NOMO-1 (cell line): ENCODE measurements around the gene KRT82.

Experiments
- DNase-seq, 2 experiments: peaks; one replicate each; lab custom pipeline; 2025; ENCODE audit not compliant: unreplicated experiment in 2 of 2; lab: John Stamatoyannopoulos, UW

Gene KRT82

GRCh38 chr12:52363111-52363679 lies 42.9 kb downstream of the KRT82 start:
- no peak for DNase-seq

DNA sequence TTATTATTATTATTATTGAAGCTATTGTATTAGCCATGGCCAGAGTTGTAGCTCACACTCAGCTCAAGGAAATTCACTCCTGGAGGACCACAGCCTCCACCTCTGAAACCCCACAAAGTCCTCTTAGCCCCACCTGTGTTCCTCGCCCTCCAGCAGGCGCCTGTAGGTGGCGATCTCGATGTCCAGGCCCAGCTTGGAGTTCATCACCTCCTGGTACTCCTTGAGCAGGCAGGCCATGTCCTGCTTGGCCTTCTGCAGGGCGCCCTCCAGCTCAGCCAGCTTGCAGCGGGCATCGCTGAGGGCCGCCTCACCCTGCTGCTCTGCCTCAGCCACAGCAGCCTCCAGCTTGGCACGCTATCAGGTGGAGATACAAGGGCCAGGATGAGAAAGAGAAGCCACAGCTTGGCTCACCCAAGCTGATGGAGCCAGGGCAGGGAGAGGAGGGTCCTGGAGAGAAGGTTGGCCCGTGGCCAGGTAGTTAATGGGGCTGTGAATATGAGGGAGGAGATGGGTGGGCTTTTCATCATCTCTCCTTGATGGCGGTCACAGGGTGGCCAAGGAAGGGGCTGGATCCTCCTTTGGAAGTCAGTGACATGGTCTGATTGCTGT lies 43.9 kb downstream of the KRT82 start:
- no peak for DNase-seq

- DNase-seq = no peak
Measured at GRCh38 chr12:52361553-52361952, 44.6 kb downstream of the KRT82 start.

DNA sequence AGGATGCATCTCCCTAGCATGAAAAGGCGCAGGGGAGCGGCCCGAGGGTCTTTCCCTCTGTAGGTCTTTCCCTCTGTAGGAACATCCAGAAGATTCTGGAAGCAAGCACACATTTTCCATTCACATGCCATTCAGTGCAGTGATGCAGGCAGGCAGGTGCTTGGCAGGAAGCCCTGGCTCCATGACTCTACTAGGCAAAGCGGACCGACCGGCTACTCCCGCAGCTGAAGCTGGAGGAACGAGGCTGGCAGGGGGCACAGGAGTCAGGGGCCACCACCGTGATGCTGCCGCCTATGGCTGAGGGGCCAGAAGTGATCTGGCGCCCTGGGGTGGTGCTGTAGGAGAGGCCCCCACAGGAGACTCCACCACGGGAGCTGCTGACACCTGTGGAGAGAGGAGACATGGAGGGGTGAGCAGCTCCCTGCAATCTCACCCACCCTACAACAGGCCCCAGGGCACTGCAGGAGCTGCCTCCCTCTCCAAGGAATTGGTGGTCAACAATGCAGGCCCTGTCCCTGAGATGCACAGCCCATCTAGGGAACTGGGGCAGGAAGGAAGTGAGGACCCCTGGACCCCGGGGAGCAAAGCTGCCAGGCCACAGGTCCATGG lies 45.4 kb downstream of the KRT82 start:
- DNase-seq = no peak

GRCh38 chr12:52360106-52360662 lies 46.0 kb downstream of the KRT82 start:
- no peak for DNase-seq

DNA sequence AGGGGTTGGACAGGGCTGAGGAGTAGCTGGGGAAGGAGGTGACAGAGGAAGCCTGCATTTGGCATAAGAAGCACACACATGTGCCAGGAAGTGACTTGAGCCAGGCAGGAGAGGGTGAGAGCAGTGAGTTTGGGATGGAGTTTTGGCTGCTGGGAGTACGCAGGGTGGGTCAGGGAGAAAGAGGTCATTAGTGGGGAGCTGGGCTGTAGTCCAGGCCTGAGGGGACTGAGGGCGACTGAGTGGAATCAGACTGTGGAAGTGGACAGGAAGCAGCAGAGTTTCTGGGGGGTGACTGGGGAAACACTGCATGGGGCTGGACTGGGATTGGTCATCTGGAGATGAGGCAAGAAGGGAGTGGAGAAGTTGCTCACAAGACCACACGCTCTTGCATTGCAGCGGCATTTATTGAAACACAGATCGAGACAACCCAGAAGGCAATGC lies 46.5 kb downstream of the KRT82 start:
- DNase-seq = peak in 1 of 2 experiments; percentile 6

DNA sequence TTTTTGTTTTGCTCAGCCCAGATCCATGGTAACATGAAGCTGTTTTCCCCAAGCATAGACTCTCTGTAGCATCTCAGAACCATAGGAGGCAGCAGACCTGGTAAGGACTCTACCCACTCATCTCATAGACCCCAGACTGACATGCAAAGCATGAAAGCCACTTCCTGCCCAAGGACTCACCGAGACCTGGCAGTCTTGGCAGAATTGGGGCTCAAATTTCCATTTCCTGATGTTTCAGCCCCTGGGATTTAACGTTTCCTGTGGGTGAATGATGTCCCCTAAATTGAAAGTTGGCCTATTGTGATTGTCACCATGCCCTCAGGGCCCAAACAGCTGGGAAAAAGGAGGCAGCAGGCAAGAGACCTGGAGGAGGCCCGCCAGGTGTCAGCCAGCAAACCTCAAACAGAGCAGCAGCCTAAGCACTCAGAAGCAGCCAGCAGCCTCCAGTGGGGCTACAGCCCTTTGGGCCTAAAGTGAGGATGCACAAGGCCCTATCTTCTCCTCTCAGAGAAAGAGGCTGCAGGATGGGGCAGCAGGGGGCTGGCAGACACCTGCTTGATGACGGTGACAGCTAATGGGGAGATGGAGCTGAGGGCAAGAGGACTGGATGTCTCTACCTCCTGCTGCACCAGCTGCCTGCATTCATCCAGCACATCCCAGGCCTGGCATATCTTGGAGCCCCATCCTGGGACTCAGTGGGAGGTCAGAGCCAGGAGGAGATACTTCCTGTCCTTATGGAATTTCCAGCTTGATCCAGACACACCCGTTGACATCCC lies 47.4 kb downstream of the KRT82 start:
- no peak for DNase-seq

DNA sequence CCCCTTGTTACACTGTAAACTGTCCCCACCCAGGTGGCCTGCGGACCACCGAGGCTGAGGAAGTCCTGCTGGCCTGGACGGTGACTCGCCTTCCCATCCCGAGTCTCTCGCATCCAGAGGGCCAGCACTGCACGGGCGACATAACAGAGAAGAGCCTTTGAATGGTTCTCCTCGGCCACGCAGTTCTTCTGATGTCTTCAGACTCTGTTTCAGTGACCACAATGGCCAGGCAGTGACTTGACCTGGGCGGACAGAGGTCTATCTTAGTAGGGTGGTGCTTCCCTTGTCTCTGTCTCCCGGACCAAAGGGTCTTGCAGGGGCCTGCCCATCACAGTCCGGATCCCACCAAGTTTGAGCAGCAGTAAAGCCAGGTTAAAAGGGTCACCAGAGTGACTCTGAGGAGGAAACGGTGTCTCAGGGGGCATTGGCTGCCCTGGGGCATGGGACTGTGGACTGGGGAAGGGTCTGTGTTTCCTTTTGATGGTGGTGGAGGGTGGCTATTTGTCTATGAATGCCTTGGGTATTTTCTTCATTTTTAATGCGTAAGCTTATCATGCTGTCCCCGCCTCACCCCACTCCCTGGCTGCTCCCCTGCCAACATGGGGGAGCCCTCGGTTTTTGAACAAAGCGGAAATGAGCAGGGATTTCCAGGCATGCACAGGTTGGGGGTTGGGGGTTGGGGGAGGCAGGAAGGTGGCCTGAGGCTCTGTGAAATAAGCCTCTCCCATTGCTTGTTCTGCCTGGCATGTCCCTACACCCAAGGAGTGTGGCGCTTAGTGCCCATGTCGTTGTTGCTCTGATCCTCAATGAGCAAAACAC lies 49.2 kb downstream of the KRT82 start:
- DNase-seq = no peak

- no peak for DNase-seq
Measured at GRCh38 chr12:52356031-52356761, 49.9 kb downstream of the KRT82 start.

- no peak for DNase-seq
Measured at GRCh38 chr12:52355176-52355575, 51.0 kb downstream of the KRT82 start.

DNA sequence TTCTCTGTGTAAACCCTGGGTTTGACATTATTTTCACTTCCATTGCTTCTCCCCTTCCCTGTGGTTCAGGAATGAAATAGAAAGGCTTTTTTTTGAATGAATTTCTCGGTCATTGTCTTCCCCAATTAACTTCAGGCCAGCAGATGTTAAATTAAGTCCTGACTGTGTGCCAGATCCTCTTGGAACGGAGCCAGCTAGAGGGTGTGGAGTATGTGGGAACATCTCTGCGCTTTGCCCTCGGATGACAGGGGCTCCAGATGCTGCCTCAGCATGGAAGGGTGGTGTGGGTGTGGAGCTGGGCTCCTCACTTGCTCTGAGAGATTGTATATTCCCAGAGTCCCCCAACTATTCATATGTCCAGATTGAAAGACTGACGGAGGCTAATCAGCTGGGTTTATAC lies 51.9 kb downstream of the KRT82 start:
- DNase-seq = no peak

- no peak for DNase-seq
Measured at GRCh38 chr12:52353766-52354165, 52.4 kb downstream of the KRT82 start.

GRCh38 chr12:52352951-52353350 lies 53.2 kb downstream of the KRT82 start:
- no peak for DNase-seq

- no peak for DNase-seq
Measured at GRCh38 chr12:52351196-52352059, 54.7 kb downstream of the KRT82 start.

- no peak for DNase-seq
Measured at GRCh38 chr12:52350786-52351185, 55.3 kb downstream of the KRT82 start.

DNA sequence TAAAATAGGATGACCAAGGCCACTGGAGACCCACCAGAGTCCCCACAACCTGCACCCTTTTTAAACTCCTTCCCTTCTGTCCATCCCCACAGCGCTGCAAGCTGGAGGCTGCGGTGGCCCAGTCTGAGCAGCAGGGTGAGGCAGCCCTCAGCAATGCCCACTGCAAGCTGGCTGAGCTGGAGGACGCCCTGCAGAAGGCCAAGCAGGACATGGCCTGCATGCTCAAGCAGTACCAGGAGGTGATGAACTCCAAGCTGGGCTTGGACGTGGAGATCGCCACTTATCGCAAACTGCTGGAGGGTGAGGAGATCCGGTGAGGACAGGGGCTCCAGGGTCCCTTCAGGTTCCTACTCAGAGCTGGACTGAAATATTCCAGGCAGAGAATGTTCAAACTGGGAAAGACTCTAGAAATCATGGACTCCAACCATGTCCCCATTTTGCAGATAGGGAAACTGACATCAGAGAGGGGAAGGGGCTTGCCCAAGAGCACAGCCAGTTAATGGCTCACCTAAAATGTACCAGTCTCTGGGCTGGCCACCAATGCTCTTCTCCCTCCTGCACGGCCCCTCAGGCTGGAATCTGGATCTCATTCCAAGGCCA lies 56.0 kb downstream of the KRT82 start:
- DNase-seq = no peak

DNA sequence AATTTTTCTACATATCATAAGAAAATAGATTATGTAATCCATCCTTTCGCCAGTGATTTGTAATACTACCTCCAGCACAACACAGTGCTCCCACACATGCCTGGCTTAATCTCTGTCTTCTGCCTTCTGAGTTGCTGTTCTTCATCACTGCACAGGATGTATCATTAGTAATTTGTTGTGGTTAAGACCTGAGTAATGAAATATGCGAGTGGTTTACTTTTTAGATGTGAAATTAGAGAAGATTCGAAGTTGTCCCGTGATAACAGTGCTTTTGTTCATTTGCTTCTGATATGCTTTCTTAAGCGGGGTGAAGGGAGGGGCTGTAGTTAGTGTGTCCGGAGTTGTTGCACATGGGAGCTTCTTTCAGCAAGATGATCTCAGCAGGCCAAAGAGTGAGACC lies 56.9 kb downstream of the KRT82 start:
- no peak for DNase-seq
